ENCODE data around the gene CHD8. TPM values are rescaled to one million over a fixed set of nuclear protein-coding genes. Genes with fewer than 3 reads are reported as not detected.

The CHD8 gene
- total and polyA plus RNA-seq, 2 of the 4 experiments (the other 2 are of a cell fraction): 32.1 to 55.0 TPM

- no peak overlapping the region for H3K18ac ChIP-seq (ENCODE audit: low read depth, low read length)
- H3K9me3 ChIP-seq (ENCODE audit: control insufficient read depth, insufficient read depth, low read length): no peaks in the 10 kb centered on the region
- H2BK20ac ChIP-seq (ENCODE audit: low read depth, low read length): no peak overlapping the region
- peaks cover 16% of the 10 kb centered on the region for H4K20me1 ChIP-seq (ENCODE audit: insufficient read depth, low read length)
- no peak overlapping the region for H3K23ac ChIP-seq (ENCODE audit: low read depth, low read length)
- in situ Hi-C loops (cut with MboI; ENCODE audit: low sequenced_read_pairs) (no loop called here), intact Hi-C loops (cut with micrococcal nuclease) (no loop called here), dilution Hi-C loops (cut with HindIII; ENCODE audit: low sequenced_read_pairs, unreplicated experiment) (no loop called here)
- no peak overlapping the region for H2BK5ac ChIP-seq (ENCODE audit: low read depth, low read length, poor library complexity, severe bottlenecking)
- peaks cover 34 to 41% of the 10 kb centered on the region in 2 experiments for H3K79me1 ChIP-seq (ENCODE audit: low read depth in 1 of 2, low read length in 2 of 2)
- no peaks in the 10 kb centered on the region for H3K27me3 ChIP-seq (ENCODE audit: control insufficient read depth, insufficient read depth, low read length)
- H4K91ac ChIP-seq (ENCODE audit: insufficient read depth, low read depth, low read length): no peak overlapping the region
- peaks cover 55% of the 10 kb centered on the region for H3K36me3 ChIP-seq (ENCODE audit: control insufficient read depth, insufficient read depth, low read length)
- H2AFZ ChIP-seq (replicated peaks; ENCODE audit: low read length, poor library complexity): no peak overlapping the region
- peaks cover 19% of the 10 kb centered on the region; the same call in 1 of the 2 replicates for H3K9me1 ChIP-seq (ENCODE audit: insufficient read depth, low read length)
- no peak overlapping the region for H3K4me3 ChIP-seq (ENCODE audit: insufficient read depth, low read depth, low read length)
- no peak overlapping the region for H2BK15ac ChIP-seq (ENCODE audit: low read depth, low read length)
- H3K4me2 ChIP-seq (ENCODE audit: low read depth, low read length): no peak overlapping the region
- ChIA-PET POLR2A (ENCODE audit: unreplicated experiment) (no interaction called here), CTCF (no interaction called here)
- no peak overlapping the region for H3K56ac ChIP-seq (ENCODE audit: extremely low read depth, insufficient read depth, low read length)
- H3K4me1 ChIP-seq (ENCODE audit: control insufficient read depth, insufficient read depth, low read length): no peaks in the 10 kb centered on the region
- no CpG with 5 or more reads among the region's 4 CpGs for WGBS, 2 experiments (ENCODE audit: extremely low coverage in 2 of 2, insufficient read length in 1 of 2)
- H3K4ac ChIP-seq (ENCODE audit: low read depth, low read length): no peak overlapping the region
- no TSS peak for BruUV-seq (replicated peaks)
- no peak overlapping the region for H4K5ac ChIP-seq (ENCODE audit: low read depth, low read length)
- no peak overlapping the region for H3K9ac ChIP-seq (ENCODE audit: low read depth, low read length)
- H2BK120ac ChIP-seq (ENCODE audit: low read depth, low read length): no peak overlapping the region
- no peak overlapping the region for H4K8ac ChIP-seq (ENCODE audit: low read depth in 2 of 2, low read length in 2 of 2)
- no peak overlapping the region for H3K27ac ChIP-seq (ENCODE audit: insufficient read depth, low read length)
- DNase-seq (no peak), ATAC-seq (ENCODE audit: low read depth) (no peak)
- H2AK9ac ChIP-seq (replicated peaks; ENCODE audit: low read depth, low read length, poor library complexity): no peak overlapping the region
- H3K14ac ChIP-seq (replicated peaks; ENCODE audit: low read depth, low read length): no peak overlapping the region
- TF ChIP-seq NFE2L2 (IDR thresholded peaks at IDR 0.05; ENCODE audit: low read depth, low read length) (no peak), FOS (IDR thresholded peaks at IDR 0.05; ENCODE audit: low read depth, low read length) (no peak), USF2 (IDR thresholded peaks at IDR 0.05; ENCODE audit: low read depth, low read length) (no peak), BHLHE40 (IDR thresholded peaks at IDR 0.05; ENCODE audit: low read depth, low read length) (no peak), CTCF (conservative IDR thresholded peaks at IDR 0.05; ENCODE audit: low read depth, low read length) (no peak), MAFK (IDR thresholded peaks at IDR 0.05; ENCODE audit: low read depth, low read length) (no peak), CHD1 (IDR thresholded peaks at IDR 0.05; ENCODE audit: low read depth, low read length) (no peak), MAZ (IDR thresholded peaks at IDR 0.05; ENCODE audit: borderline replicate concordance, low read depth, low read length) (no peak), CEBPB (IDR thresholded peaks at IDR 0.05; ENCODE audit: low read depth, low read length) (no peak), MXI1 (IDR thresholded peaks at IDR 0.05; ENCODE audit: borderline replicate concordance, low read depth, low read length) (no peak), RFX5 (IDR thresholded peaks at IDR 0.05; ENCODE audit: low read depth, low read length) (no peak), POLR2A (IDR thresholded peaks at IDR 0.05; ENCODE audit: low read depth, low read length) (no peak), RAD21 (IDR thresholded peaks at IDR 0.05; ENCODE audit: low read length) (no peak), ELK1 (IDR thresholded peaks at IDR 0.05; ENCODE audit: borderline replicate concordance, low read depth, low read length) (no peak), RCOR1 (IDR thresholded peaks at IDR 0.05; ENCODE audit: insufficient replicate concordance, low read length) (no peak), SMC3 (IDR thresholded peaks at IDR 0.05; ENCODE audit: low read depth, low read length) (no peak)
- no peak overlapping the region for H2AK5ac ChIP-seq (ENCODE audit: low read depth, low read length)
Observed at GRCh38 chr14:21428930-21429329, 27.0 kb downstream of the CHD8 start.

All from IMR-90 (cell line).